Keratinocyte (primary cell): ENCODE results near the gene CA12. TPM values are rescaled to one million over a fixed set of nuclear protein-coding genes. Genes with fewer than 3 reads are reported as not detected.

Source experiments
- DNase-seq: peaks from one replicate; pipeline ENCODE4 v3.0.0-alpha.2; 2011; ENCODE audit warnings: low read depth, missing footprints, low spot score
- FAIRE-seq: peaks from 2 replicates; lab custom pipeline; 2011; peaks lifted over from hg19 to GRCh38; lab: Jason Lieb, UNC
- H2AFZ ChIP-seq: 2 replicates; pipeline ENCODE4 v1.6.0; 2012; ENCODE audit warnings: low read length, control low read depth, inconsistent platforms; ENCODE audit not compliant: control insufficient read depth
- H3K27ac ChIP-seq: 2 replicates; pipeline ENCODE4 v1.5.1; 2011; ENCODE audit warnings: low read length; ENCODE audit not compliant: control insufficient read depth, insufficient read depth
- H3K27me3 ChIP-seq: 3 replicates; pipeline ENCODE4 v1.6.0; 2011; ENCODE audit warnings: low read length; ENCODE audit not compliant: control insufficient read depth, insufficient read depth; ENCODE audit errors: extremely low read depth
- H3K36me3 ChIP-seq, 2 experiments: 2 replicates in 1 of 2; 3 replicates in 1 of 2; pipeline ENCODE4 v1.5.1; 2011; ENCODE audit warnings: low read length in 2 of 2, mild to moderate bottlenecking in 1 of 2; ENCODE audit not compliant: control insufficient read depth in 2 of 2, insufficient read depth in 2 of 2; ENCODE audit errors: extremely low read depth in 1 of 2
- H3K4me1 ChIP-seq: 3 replicates; pipeline ENCODE4 v1.5.1; 2011; ENCODE audit warnings: low read length; ENCODE audit not compliant: control insufficient read depth, insufficient read depth; ENCODE audit errors: extremely low read depth
- H3K4me2 ChIP-seq: 3 replicates; pipeline ENCODE4 v1.6.0; 2011; ENCODE audit warnings: low read depth, low read length; ENCODE audit not compliant: control insufficient read depth, insufficient read depth; ENCODE audit errors: extremely low read depth
- H3K4me3 ChIP-seq, 3 experiments: fragments of 200-600 bp in 1 of 3; sonication (generic) in 1 of 3; 2 replicates in 2 of 3; 3 replicates in 1 of 3; pipeline ENCODE4 v1.5.1; 2011 to 2016; ENCODE audit warnings: low read length in 3 of 3, mild to moderate bottlenecking in 3 of 3, control low read depth in 2 of 3, inconsistent platforms in 1 of 3, low read depth in 1 of 3, mixed read lengths in 1 of 3, mixed run types in 1 of 3, moderate library complexity in 1 of 3; ENCODE audit not compliant: control insufficient read depth in 2 of 3, insufficient read depth in 2 of 3; ENCODE audit errors: extremely low read depth in 1 of 3
- H3K79me2 ChIP-seq: 2 replicates; pipeline ENCODE4 v1.6.0; 2012; ENCODE audit warnings: low read length; ENCODE audit not compliant: control insufficient read depth, insufficient read depth
- H3K9ac ChIP-seq: 3 replicates; pipeline ENCODE4 v1.6.0; 2011; ENCODE audit warnings: low read length; ENCODE audit not compliant: control insufficient read depth, insufficient read depth; ENCODE audit errors: extremely low read depth
- H3K9me1 ChIP-seq: 3 replicates; pipeline ENCODE4 v1.6.0; 2011; ENCODE audit warnings: low read length; ENCODE audit not compliant: control insufficient read depth, insufficient read depth; ENCODE audit errors: extremely low read depth
- H3K9me3 ChIP-seq: 2 replicates; pipeline ENCODE4 v1.5.1; 2012; ENCODE audit warnings: low read depth, low read length; ENCODE audit not compliant: control insufficient read depth
- H4K20me1 ChIP-seq: 3 replicates; pipeline ENCODE4 v1.6.0; 2011; ENCODE audit warnings: low read length; ENCODE audit not compliant: control insufficient read depth, insufficient read depth; ENCODE audit errors: extremely low read depth
- EZH2 ChIP-seq: IDR thresholded peaks from one replicate; pipeline ENCODE4 v1.6.1; 2012; ENCODE audit warnings: inconsistent platforms, mild to moderate bottlenecking, low read length, moderate library complexity
- dilution Hi-C: fragments of 300-500 bp; cut with MboI; formaldehyde crosslinking; loops from one replicate; pipeline ENCODE4 v1.7.0; 2020; ENCODE audit warnings: low sequenced_read_pairs; ENCODE audit not compliant: extremely low pct_ligation_motif_present
- polyA plus RNA-seq, 5 experiments: library from polyadenylated mRNA; depleted of rRNA in 3 of 5; stranded (reverse) in 3 of 5; stranded (forward) in 1 of 5; unstranded in 1 of 5; fragments of >200 nt; gene quantifications; 1 replicate in 1 of 5; 2 replicates in 3 of 5; 3 replicates in 1 of 5; pipeline versions ENCODE4 v1.2.1 to v1.2.3, GENCODE V29; 2011 to 2012; ENCODE audit warnings: missing spikeins in 2 of 5, low read depth in 1 of 5, low replicate concordance in 1 of 5
- TF ChIP-seq, protein P1 (sequence below), 3 experiments: IDR thresholded peaks in 1 of 3; conservative IDR thresholded peaks in 1 of 3; optimal IDR thresholded peaks in 1 of 3; 2 replicates in 2 of 3; 3 replicates in 1 of 3; pipeline versions ENCODE3 to v1.5.1; 2011; ENCODE audit warnings: low read length in 3 of 3, mild to moderate bottlenecking in 3 of 3, moderate library complexity in 2 of 3, control low read depth in 1 of 3, inconsistent platforms in 1 of 3; ENCODE audit not compliant: insufficient read depth in 2 of 3; ENCODE audit errors: extremely low read depth in 1 of 3

Gene CA12
- polyA plus RNA-seq, 1 donor (not counting 4 experiments of a cell fraction or from before 2014, with no cell fraction given), result 158 TPM

DNA sequence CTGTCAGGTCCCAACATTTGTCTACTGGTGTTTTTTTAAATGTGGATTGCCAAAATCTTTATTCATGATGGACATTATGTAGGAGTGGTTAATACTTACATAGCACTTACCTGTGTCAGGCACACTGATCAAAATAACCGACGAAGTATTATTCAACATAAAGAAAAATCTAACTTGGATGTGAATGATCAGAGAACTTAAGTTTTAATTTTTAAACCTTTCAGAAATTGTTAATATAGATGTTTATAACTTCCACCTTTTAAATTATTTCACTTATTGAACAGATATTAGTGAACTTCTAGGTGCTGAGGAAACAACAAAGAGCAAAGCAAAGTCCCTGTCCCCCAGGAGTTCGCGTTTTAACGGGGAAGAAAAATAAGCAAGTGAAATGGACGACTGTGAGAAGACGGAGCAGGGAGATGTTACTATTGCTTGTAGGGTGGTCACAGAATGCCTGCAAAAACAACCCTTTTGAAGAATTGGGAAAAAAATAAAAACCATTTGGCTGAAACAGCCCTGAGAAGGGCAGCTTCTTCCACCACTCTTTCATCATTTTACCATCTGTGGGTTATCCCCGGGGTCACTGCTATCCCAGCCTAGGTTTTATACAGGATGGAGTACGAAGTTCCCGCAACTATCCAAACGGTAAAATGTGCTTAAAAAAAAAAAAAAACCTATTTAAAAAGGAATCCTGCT, 105.2 kb downstream of the CA12 start:
- H3K4me2 ChIP-seq, result peak overlapping the region; percentile 72
- H3K27ac ChIP-seq, result peak overlapping the region; percentile 54
- H3K4me1 ChIP-seq, result peaks cover 3% of the 10 kb centered on the region
- dilution Hi-C loops, result no loop called here
- H4K20me1 ChIP-seq, result no peaks in the 10 kb centered on the region
- H3K27me3 ChIP-seq, result no peaks in the 10 kb centered on the region
- FAIRE-seq, result no peak
- H3K9me3 ChIP-seq, result no peaks in the 10 kb centered on the region
- no peaks in the 10 kb centered on the region for H3K36me3 ChIP-seq
- TF ChIP-seq, protein P1, sequence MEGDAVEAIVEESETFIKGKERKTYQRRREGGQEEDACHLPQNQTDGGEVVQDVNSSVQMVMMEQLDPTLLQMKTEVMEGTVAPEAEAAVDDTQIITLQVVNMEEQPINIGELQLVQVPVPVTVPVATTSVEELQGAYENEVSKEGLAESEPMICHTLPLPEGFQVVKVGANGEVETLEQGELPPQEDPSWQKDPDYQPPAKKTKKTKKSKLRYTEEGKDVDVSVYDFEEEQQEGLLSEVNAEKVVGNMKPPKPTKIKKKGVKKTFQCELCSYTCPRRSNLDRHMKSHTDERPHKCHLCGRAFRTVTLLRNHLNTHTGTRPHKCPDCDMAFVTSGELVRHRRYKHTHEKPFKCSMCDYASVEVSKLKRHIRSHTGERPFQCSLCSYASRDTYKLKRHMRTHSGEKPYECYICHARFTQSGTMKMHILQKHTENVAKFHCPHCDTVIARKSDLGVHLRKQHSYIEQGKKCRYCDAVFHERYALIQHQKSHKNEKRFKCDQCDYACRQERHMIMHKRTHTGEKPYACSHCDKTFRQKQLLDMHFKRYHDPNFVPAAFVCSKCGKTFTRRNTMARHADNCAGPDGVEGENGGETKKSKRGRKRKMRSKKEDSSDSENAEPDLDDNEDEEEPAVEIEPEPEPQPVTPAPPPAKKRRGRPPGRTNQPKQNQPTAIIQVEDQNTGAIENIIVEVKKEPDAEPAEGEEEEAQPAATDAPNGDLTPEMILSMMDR (optimal IDR thresholded peaks at IDR 0.05 in 1 of 3, IDR thresholded peaks at IDR 0.05 in 1 of 3, conservative IDR thresholded peaks at IDR 0.05 in 1 of 3; ENCODE audit: extremely low read depth in 1 of 3, insufficient read depth in 2 of 3, low read length in 3 of 3), result no peak
- no peak for TF ChIP-seq EZH2
- H3K9me1 ChIP-seq, result no peaks in the 10 kb centered on the region
- DNase-seq, result no peak
- peak overlapping the region; percentile 82 for H3K9ac ChIP-seq
- H3K79me2 ChIP-seq, result no peaks in the 10 kb centered on the region
- peak overlapping the region; percentile 59 to 80 (median 67) for H3K4me3 ChIP-seq
- peak overlapping the region; percentile 84 for H2AFZ ChIP-seq

DNA sequence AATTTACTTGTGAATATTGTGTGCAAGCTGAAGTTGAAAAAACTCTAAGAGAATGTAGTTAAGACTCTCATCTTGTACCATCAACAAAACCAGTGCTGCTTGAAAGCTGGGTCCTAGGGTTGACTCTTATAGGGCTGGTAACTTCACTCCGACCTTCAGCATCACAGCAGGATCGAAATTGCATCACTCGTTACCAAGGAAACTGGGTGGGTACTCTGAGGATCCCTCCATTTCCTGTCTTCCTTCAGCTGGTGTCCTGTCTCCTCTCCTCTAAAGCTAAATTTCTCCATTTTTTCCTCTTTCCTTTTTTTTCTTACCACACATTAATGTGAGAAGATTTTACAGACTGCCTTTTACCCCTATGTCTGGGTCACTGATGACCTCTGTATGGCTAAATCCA, 107.2 kb downstream of the CA12 start:
- no peak overlapping the region for H3K27ac ChIP-seq
- H3K27me3 ChIP-seq, result no peaks in the 10 kb centered on the region
- no peaks in the 10 kb centered on the region for H3K79me2 ChIP-seq
- TF ChIP-seq, protein P1 (optimal IDR thresholded peaks at IDR 0.05 in 1 of 3, IDR thresholded peaks at IDR 0.05 in 1 of 3, conservative IDR thresholded peaks at IDR 0.05 in 1 of 3; ENCODE audit: extremely low read depth in 1 of 3, insufficient read depth in 2 of 3, low read length in 3 of 3), result no peak
- no peak for TF ChIP-seq EZH2
- dilution Hi-C loops, result no loop called here
- no peaks in the 10 kb centered on the region for H3K9me1 ChIP-seq
- no peaks in the 10 kb centered on the region for H3K9me3 ChIP-seq
- DNase-seq (no peak), FAIRE-seq (no peak)
- H3K4me1 ChIP-seq, result peaks cover 3% of the 10 kb centered on the region
- H2AFZ ChIP-seq, result no peak overlapping the region
- no peaks in the 10 kb centered on the region for H4K20me1 ChIP-seq
- no peak overlapping the region for H3K4me3 ChIP-seq
- no peak overlapping the region for H3K4me2 ChIP-seq
- peaks cover 0 to 7% of the 10 kb centered on the region in 2 experiments for H3K36me3 ChIP-seq
- no peak overlapping the region for H3K9ac ChIP-seq

Other genes starting within 250 kb of the CA12 start
- gene RPS27L, start 224.4 kb downstream of the CA12 start, polyA plus RNA-seq, result 123 to 208 TPM (median 154 TPM) in 3 replicates
- 26.4 to 34.6 TPM (median 31.2 TPM) in 3 replicates for gene RAB8B, start 192.2 kb downstream of the CA12 start, polyA plus RNA-seq
- gene APH1B, start 104.2 kb downstream of the CA12 start, polyA plus RNA-seq, result 4.6 to 7.7 TPM (median 7.0 TPM) in 3 replicates
- 8.3 to 19.9 TPM (median 16.2 TPM) in 3 replicates for gene USP3, start 122.7 kb upstream of the CA12 start, polyA plus RNA-seq
- gene FBXL22, start 215.5 kb upstream of the CA12 start, polyA plus RNA-seq, result 0.04 TPM in 2 of 3 replicates, not detected in the other